NCI-H146 treated with DMSO at 0.1 percent for 48 hours (cell line): ENCODE data around the gene RIN1.

Source experiments
- DNase-seq: peaks from one replicate; lab custom pipeline; 2025; ENCODE audit not compliant: unreplicated experiment; lab: John Stamatoyannopoulos, UW

The RIN1 gene

GRCh38 chr11:66302656-66303055 is 33.6 kb downstream of the RIN1 start:
- no peak for DNase-seq

- no peak for DNase-seq
These were observed 37.0 kb downstream of the RIN1 start for GRCh38 chr11:66299186-66299585.

GRCh38 chr11:66297610-66298009 is 38.6 kb downstream of the RIN1 start:
- DNase-seq, result no peak

- no peak for DNase-seq
These were observed 41.3 kb downstream of the RIN1 start for GRCh38 chr11:66294626-66295620.

- no peak for DNase-seq
These were observed 42.2 kb downstream of the RIN1 start for GRCh38 chr11:66293777-66294625.

GRCh38 chr11:66293352-66293751 is 42.9 kb downstream of the RIN1 start:
- no peak for DNase-seq

GRCh38 chr11:66292543-66293332 is 43.5 kb downstream of the RIN1 start:
- DNase-seq, result no peak

GRCh38 chr11:66291706-66292542 is 44.3 kb downstream of the RIN1 start, which contains the start of gene TMEM151A:
Gene TMEM151A, plus strand, starts transcription at chr11:66291894. Its CDS starts 120 bp downstream, at chr11:66292014.
- DNase-seq, result no peak

GRCh38 chr11:66291303-66291705 is 44.9 kb downstream of the RIN1 start:
- no peak for DNase-seq

GRCh38 chr11:66290330-66290621 is 46.0 kb downstream of the RIN1 start:
- DNase-seq, result no peak

GRCh38 chr11:66289548-66290329 is 46.5 kb downstream of the RIN1 start:
- no peak for DNase-seq

- peak; percentile 97 for DNase-seq
These were observed 47.3 kb downstream of the RIN1 start, which contains the start of gene YIF1A for GRCh38 chr11:66288671-66289547. Gene YIF1A, minus strand, starts transcription at chr11:66289143. Its CDS starts 158 bp downstream, at chr11:66288985.

GRCh38 chr11:66287889-66288670 is 48.2 kb downstream of the RIN1 start:
- no peak for DNase-seq

GRCh38 chr11:66287211-66287888 is 48.9 kb downstream of the RIN1 start:
- DNase-seq, result no peak

GRCh38 chr11:66286699-66287098 is 49.5 kb downstream of the RIN1 start:
- DNase-seq, result no peak

GRCh38 chr11:66285250-66285947 is 50.8 kb downstream of the RIN1 start:
- DNase-seq, result no peak
